ENCODE measurements around the gene MPHOSPH10.

DNA sequence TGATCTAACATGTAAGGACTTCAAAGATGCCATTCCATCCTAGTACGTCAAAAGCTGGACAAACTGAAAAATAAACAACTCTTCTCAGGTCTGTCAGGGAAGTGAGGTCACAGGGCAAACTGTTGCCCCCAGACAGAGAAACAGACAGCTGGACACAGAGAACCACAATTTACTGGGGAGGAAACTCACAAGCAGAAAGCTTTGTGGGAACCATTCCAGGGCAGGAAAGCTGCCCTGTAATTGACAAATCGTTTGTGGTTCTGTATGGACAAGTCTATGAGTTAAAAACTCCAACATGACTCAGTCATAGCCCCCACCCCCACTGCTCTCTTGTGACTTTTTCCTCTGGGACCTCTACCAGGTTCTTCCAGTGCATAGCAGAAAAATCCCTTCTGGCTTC lies 28.8 kb upstream of the MPHOSPH10 start:
- TF ChIP-seq, protein P1, sequence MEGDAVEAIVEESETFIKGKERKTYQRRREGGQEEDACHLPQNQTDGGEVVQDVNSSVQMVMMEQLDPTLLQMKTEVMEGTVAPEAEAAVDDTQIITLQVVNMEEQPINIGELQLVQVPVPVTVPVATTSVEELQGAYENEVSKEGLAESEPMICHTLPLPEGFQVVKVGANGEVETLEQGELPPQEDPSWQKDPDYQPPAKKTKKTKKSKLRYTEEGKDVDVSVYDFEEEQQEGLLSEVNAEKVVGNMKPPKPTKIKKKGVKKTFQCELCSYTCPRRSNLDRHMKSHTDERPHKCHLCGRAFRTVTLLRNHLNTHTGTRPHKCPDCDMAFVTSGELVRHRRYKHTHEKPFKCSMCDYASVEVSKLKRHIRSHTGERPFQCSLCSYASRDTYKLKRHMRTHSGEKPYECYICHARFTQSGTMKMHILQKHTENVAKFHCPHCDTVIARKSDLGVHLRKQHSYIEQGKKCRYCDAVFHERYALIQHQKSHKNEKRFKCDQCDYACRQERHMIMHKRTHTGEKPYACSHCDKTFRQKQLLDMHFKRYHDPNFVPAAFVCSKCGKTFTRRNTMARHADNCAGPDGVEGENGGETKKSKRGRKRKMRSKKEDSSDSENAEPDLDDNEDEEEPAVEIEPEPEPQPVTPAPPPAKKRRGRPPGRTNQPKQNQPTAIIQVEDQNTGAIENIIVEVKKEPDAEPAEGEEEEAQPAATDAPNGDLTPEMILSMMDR (optimal IDR thresholded peaks at IDR 0.05 in 1 of 3, IDR thresholded peaks at IDR 0.05 in 1 of 3, conservative IDR thresholded peaks at IDR 0.05 in 1 of 3; ENCODE audit: extremely low read depth in 1 of 3, insufficient read depth in 2 of 3, low read length in 3 of 3) = no peak
- no peak for TF ChIP-seq EZH2 (IDR thresholded peaks at IDR 0.05; ENCODE audit: low read length)

All from keratinocyte (primary cell).